Activated T-cell treated with anti-CD3 and anti-CD28 coated beads, Interleukin-2, amount 50 U/mL, for 72 hours (primary cell): ENCODE data around the gene OLFM2. TPM values are rescaled to one million over a fixed set of nuclear protein-coding genes. Genes with fewer than 3 reads are reported as not detected.

Experiments used
- ATAC-seq, 2 donors: fragments of 150-1000 bp; cut with Tn5 transposase; replicated peaks in 1 of 2; 2 replicates each; pipeline ENCODE4 v1.10.0; 2021; ENCODE audit warnings: moderate library complexity in 2 of 2, mild to moderate bottlenecking in 1 of 2
- DNase-seq, 2 donors: peaks; one replicate each; pipeline ENCODE4 v3.0.0; 2021 to 2022; ENCODE audit warnings: mixed read lengths in 1 of 2
- H3K27ac Mint-ChIP-seq: one replicate; pipeline ENCODE4 v1.8.0; 2022; ENCODE audit warnings: mild to moderate bottlenecking, moderate library complexity, mixed read lengths
- H3K27me3 Mint-ChIP-seq: one replicate; pipeline ENCODE4 v1.8.0; 2022; ENCODE audit warnings: low read depth, mixed read lengths
- H3K36me3 Mint-ChIP-seq, 2 donors: one replicate each; pipeline ENCODE4 v1.8.0; 2022; ENCODE audit warnings: mixed read lengths in 2 of 2, mild to moderate bottlenecking in 1 of 2; ENCODE audit not compliant: insufficient read depth in 2 of 2
- H3K4me1 Mint-ChIP-seq: one replicate; pipeline ENCODE4 v1.8.0; 2022; ENCODE audit warnings: low read depth, mixed read lengths
- H3K4me3 Mint-ChIP-seq, 2 donors: one replicate each; pipeline ENCODE4 v1.8.0; 2022; ENCODE audit warnings: mild to moderate bottlenecking in 2 of 2, mixed read lengths in 2 of 2, moderate library complexity in 2 of 2
- H3K9me3 Mint-ChIP-seq, 2 donors: one replicate each; pipeline ENCODE4 v1.8.0; 2022; ENCODE audit warnings: mixed read lengths in 2 of 2
- total RNA-seq, 2 donors: library from RNA; stranded (reverse); gene quantifications; one replicate each; pipeline ENCODE4 v1.2.3, GENCODE V29; 2022

The OLFM2 gene
- total RNA-seq, 2 donors from 2014 or later = 1.1 to 1.2 TPM

DNA sequence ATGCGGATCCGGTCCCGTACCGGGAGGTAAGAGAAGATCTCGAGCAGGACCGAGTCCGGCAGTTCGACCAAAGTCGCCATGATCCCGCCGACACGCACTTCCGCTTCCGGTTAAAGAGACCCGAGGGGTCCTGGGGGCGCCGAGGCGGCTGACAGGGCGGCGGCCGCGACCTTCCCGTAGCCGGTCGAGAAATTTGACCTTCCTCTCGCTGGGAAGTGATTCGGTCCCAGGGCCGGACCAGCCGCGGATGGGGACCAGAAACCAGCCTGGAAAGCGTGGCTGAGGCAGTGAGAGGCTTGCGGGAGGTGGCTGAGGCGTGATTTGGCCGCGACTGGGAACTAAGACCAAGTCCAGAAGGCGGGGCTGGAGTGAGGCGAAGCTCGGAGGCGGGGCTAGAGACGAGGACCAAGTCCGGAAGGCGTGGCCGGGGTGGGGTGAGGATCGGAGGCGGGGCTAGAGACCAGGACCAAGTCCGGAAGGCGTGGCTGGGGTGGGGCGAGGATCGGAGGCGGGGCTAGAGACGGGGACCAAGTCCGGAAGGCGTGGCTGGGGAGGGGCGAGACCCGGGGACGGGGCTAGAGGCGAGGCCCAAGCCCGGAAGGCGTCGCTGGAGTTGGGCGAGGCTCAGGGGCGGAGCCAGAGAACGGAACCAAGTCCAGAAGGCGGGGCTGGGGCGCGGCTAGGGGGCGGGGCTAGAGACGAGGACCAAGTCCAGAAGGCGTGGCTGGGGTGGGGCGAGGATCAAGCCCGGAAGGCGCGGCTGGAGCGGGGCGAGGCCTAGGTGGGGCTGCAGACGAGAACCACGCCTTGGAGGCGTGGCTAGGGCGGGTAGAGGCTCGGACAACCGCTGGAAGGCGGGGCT, 117.3 kb downstream of the OLFM2 start, which contains the start of gene FBXL12:
Gene FBXL12 (minus strand): TSS at position 346 of the 862 bp plus-strand sequence. CDS start 266 bp downstream, at position 80.
- Mint-ChIP-seq H3K27me3 (no peaks in the 10 kb centered on the region), H3K9me3 (peaks cover 0 to 3% of the 10 kb centered on the region in 2 donors), H3K27ac (peak within 1 kb of the TSS; percentile 75), H3K4me1 (peaks cover 27% of the 10 kb centered on the region), H3K36me3 (peaks cover 9 to 12% of the 10 kb centered on the region in 2 donors), H3K4me3 (peak within 1 kb of the TSS; percentile 91 to 93)
- ATAC-seq = peak; percentile 90
- DNase-seq = peak; percentile 100

DNA sequence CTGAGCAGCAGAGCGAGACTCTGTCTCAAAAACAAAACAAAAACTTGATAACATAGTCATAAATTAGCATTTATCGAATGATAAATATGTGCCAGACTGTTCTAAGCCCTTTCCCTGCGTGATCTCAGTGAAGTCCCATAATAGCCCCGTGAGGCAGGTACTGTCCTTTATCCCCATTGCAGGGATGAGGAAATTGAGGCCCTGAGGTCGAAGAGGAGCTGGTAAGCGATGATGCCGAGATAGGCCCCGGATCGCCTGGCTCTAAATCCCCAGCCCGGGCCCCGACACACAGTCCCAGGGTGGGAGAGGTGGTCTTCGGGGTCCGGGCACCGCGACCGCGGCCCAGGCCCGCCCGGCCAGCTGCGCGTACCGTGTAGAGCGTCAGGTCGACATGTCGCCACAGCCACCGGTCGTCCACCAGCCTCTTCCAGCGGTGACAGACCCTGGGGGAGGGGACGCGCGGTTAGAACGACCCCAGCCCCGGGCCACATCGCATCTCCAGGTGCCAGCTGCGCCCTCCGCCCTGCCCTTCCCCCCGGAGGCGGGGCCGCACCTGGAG, 118.1 kb downstream of the OLFM2 start:
- Mint-ChIP-seq H3K4me1 (peaks cover 27% of the 10 kb centered on the region), H3K27ac (no peak overlapping the region)

GRCh38 chr19:9811139-9811538, 125.2 kb downstream of the OLFM2 start:
- no peak for ATAC-seq
- no peaks in the 10 kb centered on the region for H3K27me3 Mint-ChIP-seq
- H3K4me1 Mint-ChIP-seq = peaks cover 15% of the 10 kb centered on the region
- no peak overlapping the region for H3K27ac Mint-ChIP-seq
- peaks cover 8 to 9% of the 10 kb centered on the region in 2 donors for H3K36me3 Mint-ChIP-seq
- no peak for DNase-seq
- peaks cover 0 to under 1% of the 10 kb centered on the region in 2 donors for H3K9me3 Mint-ChIP-seq
- no peak overlapping the region for H3K4me3 Mint-ChIP-seq

More for the DNA sequence above, 118.1 kb downstream of the OLFM2 start:
- H3K36me3 Mint-ChIP-seq = peaks cover 9 to 14% of the 10 kb centered on the region in 2 donors
- H3K27me3 Mint-ChIP-seq = no peaks in the 10 kb centered on the region
- peaks cover 0 to 3% of the 10 kb centered on the region in 2 donors for H3K9me3 Mint-ChIP-seq
- peak overlapping the region; percentile 91 to 93 for H3K4me3 Mint-ChIP-seq
- no peak for ATAC-seq
- DNase-seq = no peak

- peak overlapping the region; percentile 45 for H3K27ac Mint-ChIP-seq
- H3K4me3 Mint-ChIP-seq = no peak overlapping the region
- H3K36me3 Mint-ChIP-seq = peaks cover 3 to 4% of the 10 kb centered on the region in 2 donors
- ATAC-seq = peak in 1 of 2 donors; percentile 36
- no peaks in the 10 kb centered on the region for H3K9me3 Mint-ChIP-seq
- peaks cover 14% of the 10 kb centered on the region for H3K4me1 Mint-ChIP-seq
- H3K27me3 Mint-ChIP-seq = no peaks in the 10 kb centered on the region
- DNase-seq = no peak
Measured at GRCh38 chr19:9808855-9809824, 127.2 kb downstream of the OLFM2 start.

GRCh38 chr19:9806803-9807202, 129.5 kb downstream of the OLFM2 start:
- Mint-ChIP-seq H3K27ac (no peak overlapping the region), H3K4me3 (no peak overlapping the region), H3K36me3 (peaks cover 0 to 4% of the 10 kb centered on the region in 2 donors)

More at GRCh38 chr19:9806803-9807202, 129.5 kb downstream of the OLFM2 start:
- Mint-ChIP-seq H3K4me1 (peaks cover 14% of the 10 kb centered on the region), H3K27me3 (no peaks in the 10 kb centered on the region), H3K9me3 (no peaks in the 10 kb centered on the region)
- ATAC-seq (no peak), DNase-seq (no peak)

Other genes starting within 250 kb of the OLFM2 start
- 10 to 100 TPM in 1 of 2 donors, 1 to 10 TPM in 1; 7.7 to 10.5 TPM for gene ZNF846, start 167.8 kb downstream of the OLFM2 start, total RNA-seq
- 10 to 100 TPM; 34.1 to 36.9 TPM for gene FBXL12, start 117.4 kb downstream of the OLFM2 start, total RNA-seq
- gene UBL5, start 108.6 kb downstream of the OLFM2 start, total RNA-seq = 100 to 1,000 TPM; 167 to 171 TPM
- 10 to 100 TPM; 71.4 to 78.0 TPM for gene PIN1, start 101.2 kb downstream of the OLFM2 start, total RNA-seq
- gene COL5A3, start 74.0 kb upstream of the OLFM2 start, total RNA-seq = 1 to 10 TPM; 1.1 to 5.0 TPM
- gene RDH8, start 77.0 kb upstream of the OLFM2 start, total RNA-seq = not detected
- 10 to 100 TPM; 55.0 to 70.4 TPM for gene SHFL, start 149.8 kb upstream of the OLFM2 start, total RNA-seq
- gene ANGPTL6, start 166.2 kb upstream of the OLFM2 start, total RNA-seq = 10 to 100 TPM; 13.2 to 17.6 TPM
- gene PPAN, start 169.8 kb upstream of the OLFM2 start, total RNA-seq = 100 to 1,000 TPM; 106 to 117 TPM
- gene P2RY11, start 175.2 kb upstream of the OLFM2 start, total RNA-seq = 10 to 100 TPM; 65.4 to 73.9 TPM
- 100 to 1,000 TPM; 277 to 278 TPM for gene EIF3G, start 183.4 kb upstream of the OLFM2 start, total RNA-seq